NB4 (cell line): ENCODE results near the gene GAB3.

ENCODE experiments used
- POLR2A ChIP-seq: IDR thresholded peaks from 2 replicates; pipeline ENCODE4 v1.6.1; 2011; ENCODE audit warnings: mild to moderate bottlenecking; ENCODE audit not compliant: insufficient read length; ENCODE audit errors: extremely low read depth
- TF ChIP-seq, protein P1 (sequence below): IDR thresholded peaks from one replicate; pipeline ENCODE4 v1.5.1; 2012; ENCODE audit warnings: low read depth, low read length

DNA sequence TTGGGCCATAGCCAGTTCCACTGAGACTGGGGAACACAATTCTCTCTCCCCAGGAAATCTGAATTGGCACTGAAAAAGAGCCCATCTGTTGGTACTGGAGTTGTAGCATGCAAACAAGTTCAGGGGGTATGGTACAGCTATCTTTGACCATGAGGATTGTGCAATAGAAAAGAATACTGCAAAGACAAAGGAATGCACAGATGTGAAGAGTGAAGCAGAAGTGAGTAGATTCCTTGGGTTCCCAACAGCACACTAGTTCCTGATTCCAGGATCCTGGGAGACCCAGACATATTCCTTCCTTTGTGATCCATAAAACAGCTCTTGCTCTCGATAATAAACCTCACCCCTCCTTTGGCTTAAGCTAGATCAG, 54.2 kb downstream of the GAB3 start:
- no peak for TF ChIP-seq POLR2A
- TF ChIP-seq, protein P1, sequence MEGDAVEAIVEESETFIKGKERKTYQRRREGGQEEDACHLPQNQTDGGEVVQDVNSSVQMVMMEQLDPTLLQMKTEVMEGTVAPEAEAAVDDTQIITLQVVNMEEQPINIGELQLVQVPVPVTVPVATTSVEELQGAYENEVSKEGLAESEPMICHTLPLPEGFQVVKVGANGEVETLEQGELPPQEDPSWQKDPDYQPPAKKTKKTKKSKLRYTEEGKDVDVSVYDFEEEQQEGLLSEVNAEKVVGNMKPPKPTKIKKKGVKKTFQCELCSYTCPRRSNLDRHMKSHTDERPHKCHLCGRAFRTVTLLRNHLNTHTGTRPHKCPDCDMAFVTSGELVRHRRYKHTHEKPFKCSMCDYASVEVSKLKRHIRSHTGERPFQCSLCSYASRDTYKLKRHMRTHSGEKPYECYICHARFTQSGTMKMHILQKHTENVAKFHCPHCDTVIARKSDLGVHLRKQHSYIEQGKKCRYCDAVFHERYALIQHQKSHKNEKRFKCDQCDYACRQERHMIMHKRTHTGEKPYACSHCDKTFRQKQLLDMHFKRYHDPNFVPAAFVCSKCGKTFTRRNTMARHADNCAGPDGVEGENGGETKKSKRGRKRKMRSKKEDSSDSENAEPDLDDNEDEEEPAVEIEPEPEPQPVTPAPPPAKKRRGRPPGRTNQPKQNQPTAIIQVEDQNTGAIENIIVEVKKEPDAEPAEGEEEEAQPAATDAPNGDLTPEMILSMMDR: no peak
